HFF-Myc (cell line): ENCODE data around the gene PPFIA2.

Experiments
- DNase-seq: peaks from one replicate; pipeline ENCODE4 v3.0.0-alpha.2; 2011; ENCODE audit warnings: low read depth; ENCODE audit errors: extremely low read depth
- H3K4me3 ChIP-seq: replicated peaks from 2 replicates; pipeline ENCODE4 v1.5.1; 2011; ENCODE audit warnings: low read depth, mild to moderate bottlenecking, control low read depth, low read length
- TF ChIP-seq, protein P1 (sequence below): IDR thresholded peaks from 2 replicates; pipeline ENCODE4 v1.5.1; 2012; ENCODE audit warnings: mild to moderate bottlenecking, low read depth, low read length, control low read depth; ENCODE audit errors: missing control alignments

Gene PPFIA2

DNA sequence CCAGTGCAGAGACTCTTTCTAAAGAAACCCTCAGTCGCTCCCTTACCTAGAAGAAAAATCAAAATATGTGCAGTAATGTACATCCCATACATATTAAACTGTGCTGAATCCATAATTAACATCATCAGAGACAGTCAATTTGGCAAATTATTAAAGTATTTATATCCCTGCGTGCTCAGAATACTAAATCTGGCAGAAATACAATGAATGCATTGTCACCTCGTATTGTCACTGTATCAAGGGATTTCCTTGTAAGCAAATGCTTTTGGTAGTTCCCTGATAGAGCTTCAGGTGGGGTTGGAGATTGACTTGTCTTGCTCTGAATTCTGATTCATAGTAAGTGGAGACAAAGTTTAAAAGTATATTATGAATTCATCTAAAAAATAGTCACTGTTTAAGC lies 319.1 kb downstream of the PPFIA2 start:
- H3K4me3 ChIP-seq = no peak overlapping the region
- DNase-seq = no peak
- TF ChIP-seq, protein P1, sequence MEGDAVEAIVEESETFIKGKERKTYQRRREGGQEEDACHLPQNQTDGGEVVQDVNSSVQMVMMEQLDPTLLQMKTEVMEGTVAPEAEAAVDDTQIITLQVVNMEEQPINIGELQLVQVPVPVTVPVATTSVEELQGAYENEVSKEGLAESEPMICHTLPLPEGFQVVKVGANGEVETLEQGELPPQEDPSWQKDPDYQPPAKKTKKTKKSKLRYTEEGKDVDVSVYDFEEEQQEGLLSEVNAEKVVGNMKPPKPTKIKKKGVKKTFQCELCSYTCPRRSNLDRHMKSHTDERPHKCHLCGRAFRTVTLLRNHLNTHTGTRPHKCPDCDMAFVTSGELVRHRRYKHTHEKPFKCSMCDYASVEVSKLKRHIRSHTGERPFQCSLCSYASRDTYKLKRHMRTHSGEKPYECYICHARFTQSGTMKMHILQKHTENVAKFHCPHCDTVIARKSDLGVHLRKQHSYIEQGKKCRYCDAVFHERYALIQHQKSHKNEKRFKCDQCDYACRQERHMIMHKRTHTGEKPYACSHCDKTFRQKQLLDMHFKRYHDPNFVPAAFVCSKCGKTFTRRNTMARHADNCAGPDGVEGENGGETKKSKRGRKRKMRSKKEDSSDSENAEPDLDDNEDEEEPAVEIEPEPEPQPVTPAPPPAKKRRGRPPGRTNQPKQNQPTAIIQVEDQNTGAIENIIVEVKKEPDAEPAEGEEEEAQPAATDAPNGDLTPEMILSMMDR = no peak

GRCh38 chr12:81439344-81439743 lies 319.8 kb downstream of the PPFIA2 start:
- TF ChIP-seq, protein P1 = no peak
- DNase-seq = no peak
- no peak overlapping the region for H3K4me3 ChIP-seq

DNA sequence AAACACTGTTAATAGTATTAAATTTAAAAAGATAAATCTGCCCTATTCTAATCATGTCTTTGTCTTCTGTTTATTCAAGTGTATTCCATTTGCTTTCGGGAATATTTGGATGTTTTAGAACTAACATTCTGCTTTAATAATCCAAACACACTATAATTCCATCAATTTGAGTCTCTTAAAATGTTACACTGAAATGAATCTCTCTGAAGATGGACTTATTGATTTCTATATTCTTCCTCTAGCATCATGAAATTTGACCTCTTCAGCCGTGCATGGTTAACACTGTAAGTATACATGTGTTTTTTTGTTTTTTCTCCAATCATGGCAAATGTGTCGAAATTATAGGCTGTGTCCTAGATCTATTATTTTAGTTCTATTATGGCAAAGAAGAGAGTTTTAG lies 342.1 kb downstream of the PPFIA2 start:
- DNase-seq = no peak

GRCh38 chr12:81416571-81416970 lies 342.6 kb downstream of the PPFIA2 start:
- no peak overlapping the region for H3K4me3 ChIP-seq
- TF ChIP-seq, protein P1 = no peak
- no peak for DNase-seq

More for the DNA sequence above, 342.1 kb downstream of the PPFIA2 start:
- TF ChIP-seq, protein P1 = no peak
- H3K4me3 ChIP-seq = no peak overlapping the region

GRCh38 chr12:81414441-81414840 lies 344.7 kb downstream of the PPFIA2 start:
- TF ChIP-seq, protein P1 = no peak
- no peak overlapping the region for H3K4me3 ChIP-seq
- no peak for DNase-seq

- no peak overlapping the region for H3K4me3 ChIP-seq
- DNase-seq = no peak
- TF ChIP-seq, protein P1 = no peak
Measured at GRCh38 chr12:81412940-81413339, 346.2 kb downstream of the PPFIA2 start.

- TF ChIP-seq, protein P1 = no peak
- H3K4me3 ChIP-seq = no peak overlapping the region
- DNase-seq = no peak
Measured at GRCh38 chr12:81403348-81403747, 355.8 kb downstream of the PPFIA2 start.
